Embryonic facial prominence (tissue), 1 donor: ENCODE measurements around the gene PPA2.

Source experiments
- DNase-seq: peaks from one replicate; pipeline ENCODE4 v3.0.0-alpha.2; 2016; ENCODE audit errors: extremely low spot score

PPA2 gene

DNA sequence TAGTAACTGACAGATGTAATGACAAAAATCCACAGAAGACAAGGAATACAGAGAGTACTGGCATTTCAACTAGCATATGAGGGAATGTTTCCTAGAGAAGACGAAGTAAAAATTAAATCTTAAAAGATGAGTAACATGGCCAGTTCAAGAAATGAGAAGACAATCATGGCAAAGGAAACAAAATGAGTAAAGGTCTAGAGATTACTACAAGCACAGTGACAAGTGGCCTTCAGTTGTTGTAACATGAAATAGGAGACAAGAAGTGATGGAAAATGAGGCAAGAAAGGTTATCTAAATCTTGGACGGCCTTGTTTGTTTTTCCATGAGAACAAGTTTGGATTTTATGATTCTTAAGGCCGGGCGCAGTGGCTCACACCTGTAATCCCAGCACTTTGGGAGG lies 81.0 kb downstream of the PPA2 start:
- no peak for DNase-seq

GRCh38 chr4:105389167-105389566 lies 84.7 kb downstream of the PPA2 start:
- no peak for DNase-seq

- no peak for DNase-seq
Observed at GRCh38 chr4:105387466-105387865, 86.4 kb downstream of the PPA2 start.

GRCh38 chr4:105386012-105386411 lies 87.8 kb downstream of the PPA2 start:
- no peak for DNase-seq

DNA sequence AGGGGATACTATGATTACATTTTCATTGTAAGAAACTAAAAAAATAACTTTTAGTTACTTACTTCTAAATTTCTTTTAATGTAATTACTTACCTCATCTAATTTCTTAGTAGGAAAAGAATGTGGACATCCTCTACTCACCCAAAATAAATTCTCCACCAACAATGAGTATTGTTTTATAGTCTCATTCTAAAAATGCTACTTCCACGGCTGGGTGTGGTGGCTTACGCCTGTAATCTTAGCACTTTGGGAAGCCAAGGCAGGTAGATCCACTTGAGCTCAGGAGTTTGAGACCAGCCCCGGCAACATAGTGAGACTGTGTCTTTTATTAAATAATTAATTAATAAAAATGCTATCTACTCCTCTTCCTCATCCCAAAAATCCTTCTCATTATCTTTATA lies 99.8 kb downstream of the PPA2 start:
- no peak for DNase-seq

GRCh38 chr4:105373324-105373723 lies 100.5 kb downstream of the PPA2 start:
- no peak for DNase-seq

DNA sequence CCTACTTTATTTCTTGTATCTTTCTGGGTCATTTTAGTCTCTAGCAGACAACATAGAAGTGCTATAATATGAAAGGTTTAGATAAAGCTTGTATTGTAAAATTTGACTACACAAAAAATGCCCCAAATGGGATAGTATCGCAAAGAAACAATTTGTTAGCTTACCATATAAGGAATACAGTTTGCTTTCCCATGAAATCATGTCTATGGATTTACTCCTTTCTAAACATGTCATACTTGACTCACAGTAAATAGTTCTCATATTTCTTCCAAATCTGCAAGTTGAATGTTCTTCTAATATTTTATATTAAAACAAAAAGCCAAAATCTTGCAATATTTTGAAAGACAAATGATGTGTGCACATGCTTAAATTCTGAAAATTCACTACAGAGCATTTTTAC lies 103.9 kb downstream of the PPA2 start:
- no peak for DNase-seq

DNA sequence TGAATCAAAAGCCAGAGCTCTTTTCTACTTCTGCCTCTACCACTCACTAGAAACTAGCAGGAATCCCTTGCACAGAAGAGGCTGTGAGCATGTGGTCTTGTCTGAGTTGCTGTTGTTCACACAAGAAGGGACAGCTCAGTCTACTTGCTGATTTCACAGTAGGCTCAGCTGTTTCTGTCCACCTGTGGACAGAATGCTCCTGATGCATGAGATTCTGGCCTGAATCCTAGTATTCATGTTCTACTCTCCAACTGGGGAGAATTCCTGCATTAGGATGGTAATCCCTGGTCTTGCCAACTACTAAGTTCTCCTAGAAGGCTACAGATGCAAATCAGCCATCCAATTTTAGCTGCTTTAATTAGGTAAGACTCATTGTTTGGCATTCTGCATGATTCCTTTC lies 112.8 kb downstream of the PPA2 start:
- no peak for DNase-seq

DNA sequence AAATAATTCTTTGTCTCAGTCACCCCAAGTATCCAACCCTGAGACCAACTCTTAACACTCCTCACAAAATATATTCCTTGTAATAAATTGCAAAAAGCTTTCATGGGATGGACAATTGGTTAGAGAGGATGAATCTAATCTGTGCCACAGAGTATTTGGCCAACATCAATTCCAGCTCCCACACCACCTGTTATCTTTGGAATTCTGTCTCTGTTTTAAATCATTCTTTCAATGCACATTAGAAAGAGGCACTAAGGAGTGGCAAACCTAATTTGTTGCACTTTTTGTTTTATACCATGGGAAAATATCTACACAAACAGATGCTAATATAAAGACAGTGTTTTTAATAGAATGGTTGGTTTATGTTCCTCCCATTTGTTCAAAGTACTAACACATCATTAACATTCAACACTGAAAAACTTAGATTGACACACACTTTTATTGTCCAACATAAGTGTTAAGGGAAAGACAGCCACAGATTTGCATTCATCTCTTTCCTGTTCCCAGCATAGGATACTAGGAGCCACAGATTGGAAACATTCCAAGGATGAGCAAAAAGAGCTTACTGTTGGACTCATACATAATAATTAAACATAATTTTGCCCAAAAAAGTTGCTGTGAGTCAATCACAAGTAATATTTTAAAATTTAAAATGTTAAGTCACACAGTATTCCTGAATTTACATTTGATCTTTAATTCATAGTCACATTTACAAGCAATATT lies 116.4 kb downstream of the PPA2 start:
- DNase-seq, result no peak

GRCh38 chr4:105356194-105356593 lies 117.7 kb downstream of the PPA2 start:
- DNase-seq, result no peak

- DNase-seq, result no peak
Observed at GRCh38 chr4:105352826-105353225, 121.0 kb downstream of the PPA2 start.

- DNase-seq, result no peak
Observed at GRCh38 chr4:105351861-105352260, 122.0 kb downstream of the PPA2 start.

DNA sequence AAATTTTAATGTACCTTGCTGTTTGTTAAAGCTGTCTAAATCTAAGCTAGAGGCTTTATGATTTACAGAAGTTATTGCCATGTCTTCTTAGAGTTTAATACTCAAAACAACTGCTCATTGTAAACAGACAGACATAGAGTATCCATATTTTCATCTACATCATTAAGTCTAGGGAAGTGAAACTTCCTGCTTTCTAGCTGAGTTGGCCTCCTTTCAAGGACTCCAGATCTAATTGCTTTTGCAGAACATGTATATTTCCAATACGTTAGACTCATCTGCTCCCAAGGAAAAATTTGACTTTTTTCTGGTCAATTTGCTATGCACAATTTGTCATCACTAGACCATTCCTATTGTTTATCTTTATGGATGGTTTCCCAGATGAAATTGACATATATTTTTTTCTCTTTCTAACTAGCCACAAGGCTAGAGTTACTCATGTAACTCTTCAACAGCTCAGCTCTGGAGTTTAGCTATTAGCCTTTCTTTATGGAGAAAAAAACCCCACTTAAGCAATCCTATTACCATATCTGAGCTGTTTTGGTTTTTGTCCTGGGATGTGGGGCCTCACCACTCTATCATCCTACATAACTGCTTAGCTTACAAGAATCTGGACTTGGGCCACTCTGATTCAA lies 122.9 kb downstream of the PPA2 start:
- DNase-seq, result no peak

- no peak for DNase-seq
Observed at GRCh38 chr4:105348719-105349118, 125.1 kb downstream of the PPA2 start.

- DNase-seq, result no peak
Observed at GRCh38 chr4:105346869-105347268, 127.0 kb downstream of the PPA2 start.

DNA sequence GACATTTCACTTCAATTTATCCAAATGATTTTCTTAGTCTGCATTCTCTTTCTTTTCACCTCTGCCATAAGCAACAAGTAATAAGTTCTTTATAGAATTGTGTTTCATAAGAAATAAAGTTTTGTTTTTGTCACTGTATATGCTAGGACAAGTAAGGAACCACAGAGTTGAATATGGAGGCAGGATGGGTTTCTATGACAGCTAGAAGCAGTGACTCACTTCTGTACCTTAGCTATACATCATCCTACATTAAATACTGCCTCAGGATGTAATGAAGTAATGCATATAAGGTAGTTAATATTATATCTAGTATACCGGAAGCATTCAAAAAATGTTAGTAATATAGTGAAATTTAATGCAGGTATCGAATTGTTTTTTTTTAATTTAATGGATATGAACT lies 128.0 kb downstream of the PPA2 start:
- DNase-seq, result no peak

- DNase-seq, result no peak
Observed at GRCh38 chr4:105345358-105345757, 128.5 kb downstream of the PPA2 start.

- DNase-seq, result no peak
Observed at GRCh38 chr4:105344141-105344540, 129.7 kb downstream of the PPA2 start.

DNA sequence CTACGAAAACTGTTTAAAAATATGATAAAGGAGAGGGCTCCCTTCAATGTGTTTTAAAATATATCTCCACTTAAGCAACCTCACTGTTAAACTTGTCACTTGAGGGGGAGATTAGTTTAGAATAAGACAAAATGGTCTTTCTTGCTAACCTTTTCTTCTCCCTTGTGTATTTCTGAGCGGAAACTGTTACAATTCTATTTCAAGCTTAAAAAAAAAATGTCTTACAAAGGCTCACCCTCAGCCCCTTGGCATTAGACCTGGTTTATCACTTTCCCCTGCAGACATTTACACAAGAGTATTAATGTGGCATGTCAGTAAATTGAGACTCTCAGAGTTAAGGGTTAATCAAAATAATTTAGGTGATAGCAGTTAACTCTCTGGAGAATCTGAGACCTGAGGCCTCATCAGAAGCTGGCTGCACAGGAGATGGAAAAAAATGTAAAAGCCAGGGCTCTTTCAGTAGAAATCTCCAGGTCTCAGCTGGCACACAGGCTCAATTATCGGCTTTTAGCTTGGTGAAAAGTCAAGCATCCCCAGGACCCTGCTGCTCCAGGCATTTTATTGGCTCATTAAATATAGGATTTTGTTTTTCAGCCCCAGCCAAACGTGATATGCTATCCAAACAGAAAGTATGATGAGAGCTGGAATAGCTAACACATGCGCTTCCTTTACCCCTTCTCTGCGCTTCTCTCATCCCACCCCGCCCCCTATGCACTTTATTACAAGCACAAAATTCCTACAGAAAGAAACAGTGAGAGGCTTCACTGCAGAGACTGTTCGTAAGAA lies 130.5 kb downstream of the PPA2 start:
- DNase-seq, result peak; percentile 39

DNA sequence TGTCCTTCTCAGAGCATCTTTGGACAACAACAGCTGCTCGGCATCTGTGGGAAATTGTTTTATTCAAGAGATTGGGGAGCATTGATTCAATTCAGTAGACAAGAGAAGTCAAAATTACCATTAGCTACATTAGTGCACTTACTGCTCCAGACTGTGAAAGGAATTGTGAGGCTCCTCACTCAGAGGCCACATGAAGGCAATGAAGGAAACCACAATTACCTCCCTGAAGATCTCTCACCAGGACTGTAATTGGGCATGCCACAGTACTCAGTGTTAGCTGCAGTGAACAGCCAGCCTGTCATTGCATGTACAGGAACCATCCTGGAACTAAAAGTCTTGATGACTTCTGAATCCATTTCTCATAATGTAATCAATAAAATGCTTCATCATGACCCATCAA lies 144.8 kb downstream of the PPA2 start:
- DNase-seq, result no peak

GRCh38 chr4:105327956-105328355 lies 145.9 kb downstream of the PPA2 start:
- no peak for DNase-seq

DNA sequence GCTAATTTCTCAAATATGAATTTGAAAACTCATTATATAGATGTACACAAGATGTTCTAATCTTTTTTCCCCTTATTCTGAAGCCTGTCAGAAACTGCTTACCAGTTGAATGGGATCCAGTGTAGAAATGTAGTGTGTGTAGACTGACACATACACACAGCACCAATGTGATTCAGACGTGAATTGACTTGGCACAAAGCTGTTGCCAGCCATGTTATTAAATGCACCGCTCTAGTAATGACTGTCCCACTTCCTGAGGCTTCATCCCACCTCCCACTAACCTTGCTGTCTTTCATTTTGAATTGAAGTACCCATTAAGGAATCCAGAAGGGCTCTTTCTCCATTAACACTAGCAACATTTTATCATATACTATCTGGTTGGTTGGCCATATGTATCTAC lies 146.6 kb downstream of the PPA2 start:
- no peak for DNase-seq
